ENCODE results near the gene GCSH.
A peak's percentile ranks its signal among the peaks of the same experiment; 100 is the strongest.

GCSH gene

DNA sequence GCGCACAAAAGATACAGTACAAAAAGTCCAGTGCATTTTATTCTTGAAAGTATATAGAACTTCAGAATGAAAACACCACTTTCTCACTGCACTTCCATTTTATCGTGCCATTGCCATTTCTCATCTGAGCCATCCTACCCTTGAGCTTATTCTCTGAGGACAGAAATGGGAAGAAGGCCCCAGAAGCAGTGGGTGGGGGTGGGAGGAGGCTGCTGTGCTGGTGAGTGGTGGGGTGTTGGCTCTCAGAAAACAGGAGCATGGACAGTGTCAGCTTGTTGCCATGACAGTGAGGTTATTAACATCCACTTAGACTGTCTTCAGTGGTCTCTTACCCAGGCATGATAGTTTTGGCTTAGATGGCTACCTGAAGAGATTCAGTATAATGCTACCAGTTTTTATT lies 56.1 kb downstream of the GCSH start:
- no peak for DNase-seq

DNA sequence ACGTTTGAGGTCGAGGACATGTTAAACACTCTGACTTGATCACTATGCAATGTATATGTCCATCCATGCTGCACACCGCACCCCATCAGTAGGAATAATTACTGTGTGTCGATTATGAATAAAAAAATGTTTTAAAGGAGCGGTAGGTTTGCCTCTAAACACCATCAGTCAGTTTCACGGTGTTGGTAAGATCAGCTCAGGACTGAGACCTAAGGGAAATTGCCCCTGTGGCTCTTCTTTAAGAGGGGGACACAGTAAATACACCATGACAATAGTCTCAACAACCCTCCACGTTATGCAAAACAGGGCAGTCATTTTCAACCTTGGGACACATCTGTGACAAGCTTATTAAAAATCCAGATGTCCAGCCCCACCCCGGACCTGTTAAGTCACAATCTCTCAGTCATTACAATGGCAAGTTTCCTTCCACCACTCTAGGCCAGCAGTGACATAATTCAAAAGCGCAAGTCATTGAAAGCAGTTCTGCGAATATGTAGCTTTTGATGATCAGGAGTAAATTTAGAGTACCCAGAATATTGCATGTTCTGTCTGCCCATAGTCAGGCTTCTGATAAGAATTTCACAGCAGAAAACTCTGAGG lies 59.3 kb downstream of the GCSH start:
- no peak for DNase-seq

DNA sequence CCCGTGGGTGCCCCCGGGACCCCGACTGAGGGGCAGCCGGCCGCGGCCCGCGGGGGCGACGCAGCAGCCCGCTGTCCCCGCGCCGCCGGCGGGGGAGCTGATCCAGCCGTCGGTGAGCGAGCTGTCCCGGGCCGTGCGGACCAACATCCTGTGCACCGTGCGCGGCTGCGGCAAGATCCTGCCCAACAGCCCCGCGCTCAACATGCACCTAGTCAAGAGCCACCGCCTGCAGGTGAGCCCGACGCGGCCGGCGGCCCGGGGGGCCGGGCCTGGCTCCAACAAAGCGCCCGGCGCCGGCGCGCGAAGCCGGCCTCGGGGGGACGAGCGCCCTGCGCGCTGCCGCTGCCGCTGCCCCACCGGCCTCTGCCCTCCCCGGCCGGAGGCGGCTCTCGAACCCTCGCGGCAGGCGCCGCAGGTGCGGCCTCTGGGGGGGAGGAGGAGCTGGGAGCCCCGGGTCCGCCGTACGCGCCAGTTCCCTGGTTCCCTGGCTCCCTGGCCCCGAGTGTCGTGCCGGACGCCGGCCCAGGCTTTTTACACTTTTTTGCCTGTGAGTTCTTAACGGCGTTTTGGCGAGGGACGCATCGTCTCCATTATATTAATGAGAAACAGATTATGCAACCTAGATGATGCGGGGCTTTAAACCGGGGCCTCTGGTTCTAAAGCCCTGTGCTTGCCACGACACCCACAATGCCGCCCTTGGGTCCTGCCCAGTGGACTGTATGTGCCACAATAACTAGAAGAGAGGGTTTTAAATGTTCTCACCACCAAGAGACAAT lies 60.0 kb downstream of the GCSH start:
- no peak for DNase-seq

DNA sequence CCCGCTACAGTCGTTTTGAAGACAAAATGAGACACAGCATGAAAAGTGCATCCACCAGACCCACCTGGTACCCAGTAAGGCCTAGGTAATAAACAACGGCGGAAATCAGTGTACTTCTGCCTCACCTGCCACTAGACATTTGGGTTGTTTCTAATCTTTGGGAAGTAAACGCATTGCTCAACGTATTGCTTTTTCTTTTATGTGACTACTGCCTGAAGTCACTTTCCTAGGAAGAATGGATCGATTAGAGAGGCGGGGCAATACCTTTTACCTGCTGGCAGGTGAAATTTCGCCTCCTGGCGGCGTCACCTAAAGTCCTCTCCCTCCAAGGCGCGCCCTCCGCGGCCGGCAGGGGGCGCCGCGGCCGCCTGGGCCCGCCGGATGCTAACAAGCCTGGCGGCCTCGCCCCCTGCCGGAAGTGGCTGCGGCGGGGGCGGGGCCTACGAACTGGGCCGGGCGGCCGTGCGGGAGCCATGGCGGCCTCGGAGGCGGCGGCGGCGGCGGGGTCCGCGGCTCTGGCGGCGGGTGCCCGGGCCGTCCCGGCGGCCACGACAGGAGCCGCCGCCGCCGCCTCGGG lies 60.7 kb downstream of the GCSH start, which contains the start of gene ATMIN:
TSS of gene ATMIN (plus strand) at position 445 of the 577 bp plus-strand sequence. CDS start at position 474, 29 bp downstream.
- DNase-seq = peak; percentile 80

All from kidney glomerular epithelial cell (primary cell).